CD4-positive, CD25-positive, alpha-beta regulatory T cell (primary cell): ENCODE results near the gene ARL13A. TPM values are rescaled to one million over a fixed set of nuclear protein-coding genes. Genes with fewer than 3 reads are reported as not detected.

Experiments
- ATAC-seq, 2 donors: fragments of 150-1000 bp; cut with Tn5 transposase; one replicate each; pipeline ENCODE4 v1.10.0; 2021; ENCODE audit warnings: low read depth in 2 of 2, moderate number of reproducible peaks in 2 of 2, moderate library complexity in 1 of 2
- DNase-seq, 3 donors: peaks; one replicate each; pipeline versions ENCODE4 v3.0.0 to v3.0.0-alpha.2; 2012 to 2022; ENCODE audit warnings: mixed read lengths in 1 of 3
- H3K27ac ChIP-seq: one replicate; pipeline ENCODE4 v1.7.0; 2013; ENCODE audit warnings: mild to moderate bottlenecking, low read length; ENCODE audit not compliant: insufficient read depth, poor library complexity, severe bottlenecking
- H3K27me3 ChIP-seq: one replicate; pipeline ENCODE4 v1.7.0; 2013; ENCODE audit warnings: low read length; ENCODE audit not compliant: control insufficient read depth, insufficient read depth
- H3K36me3 ChIP-seq: one replicate; pipeline ENCODE4 v1.7.0; 2013; ENCODE audit warnings: mild to moderate bottlenecking, low read length, moderate library complexity; ENCODE audit not compliant: control insufficient read depth, insufficient read depth
- H3K4me1 ChIP-seq: 2 replicates; pipeline ENCODE4 v1.7.0; 2013; ENCODE audit warnings: mild to moderate bottlenecking, low read length; ENCODE audit not compliant: insufficient read depth, control insufficient read depth, poor library complexity, severe bottlenecking
- H3K4me3 ChIP-seq: one replicate; pipeline ENCODE4 v1.7.0; 2013; ENCODE audit warnings: low read depth, mild to moderate bottlenecking, low read length, moderate library complexity
- H3K9me3 ChIP-seq, 2 experiments: 1 replicate in 1 of 2; 2 replicates in 1 of 2; pipeline ENCODE4 v1.7.0; 2013; ENCODE audit warnings: low read length in 2 of 2, mild to moderate bottlenecking in 1 of 2, moderate library complexity in 1 of 2; ENCODE audit not compliant: control insufficient read depth in 2 of 2
- H3K27ac Mint-ChIP-seq, 3 donors: one replicate each; pipeline ENCODE4 v1.8.0; 2020 to 2022; ENCODE audit warnings: mild to moderate bottlenecking in 3 of 3, mixed read lengths in 3 of 3, moderate library complexity in 2 of 3
- H3K27me3 Mint-ChIP-seq: one replicate; pipeline ENCODE4 v1.8.0; 2022; ENCODE audit warnings: mild to moderate bottlenecking, mixed read lengths
- H3K36me3 Mint-ChIP-seq: one replicate; pipeline ENCODE4 v1.8.0; 2020; ENCODE audit warnings: mixed read lengths
- H3K4me1 Mint-ChIP-seq, 4 donors: one replicate each; pipeline ENCODE4 v1.8.0; 2020 to 2022; ENCODE audit warnings: mixed read lengths in 4 of 4, mild to moderate bottlenecking in 1 of 4
- H3K4me3 Mint-ChIP-seq, 4 donors: one replicate each; pipeline ENCODE4 v1.8.0; 2020 to 2022; ENCODE audit warnings: mild to moderate bottlenecking in 4 of 4, mixed read lengths in 4 of 4, moderate library complexity in 3 of 4
- H3K9me3 Mint-ChIP-seq, 7 donors: one replicate each; pipeline ENCODE4 v1.8.0; 2020 to 2022; ENCODE audit warnings: mixed read lengths in 7 of 7, mild to moderate bottlenecking in 3 of 7, moderate library complexity in 2 of 7
- polyA plus RNA-seq, 4 donors: library from polyadenylated mRNA; unstranded; fragments of 300-500 nt; fragmentation: Illumina TruSeq; gene quantifications; one replicate each; pipeline ENCODE4 v1.2.3, GENCODE V29; 2021
- total RNA-seq: library from RNA; stranded (reverse); gene quantifications from one replicate; pipeline ENCODE4 v1.2.3, GENCODE V29; 2022

Gene ARL13A
- total and polyA plus RNA-seq, 5 donors from 2014 or later = not detected

DNA sequence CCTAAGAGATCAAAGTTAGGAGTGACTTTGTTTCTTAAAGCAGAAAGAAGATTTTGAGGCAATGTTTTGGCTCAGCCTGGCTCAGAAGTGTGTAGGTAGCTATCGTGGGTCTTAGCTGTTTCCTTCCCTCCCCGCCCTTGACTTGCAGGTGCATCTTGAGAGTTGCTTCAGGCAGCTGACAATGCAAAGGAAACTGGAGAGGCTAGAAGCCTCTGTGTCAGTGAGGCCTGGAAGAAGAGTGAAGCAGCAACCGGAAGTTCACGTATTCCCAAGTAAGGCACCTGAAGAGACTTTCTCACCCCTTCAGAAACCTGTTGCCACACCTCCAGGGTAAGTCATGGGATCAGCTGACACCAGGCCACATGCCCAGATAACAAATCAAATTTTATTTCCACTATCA is 30.2 kb upstream of the ARL13A start:
- Mint-ChIP-seq H3K27me3 (no peaks in the 10 kb centered on the region), H3K27ac (peak overlapping the region; percentile 22 to 50 (median 44)), H3K9me3 (peaks cover 0 to 2% (median 0%) of the 10 kb centered on the region in 7 donors), H3K4me1 (peaks cover 0 to 7% (median 0%) of the 10 kb centered on the region in 4 donors), H3K4me3 (no peak overlapping the region), H3K36me3 (no peaks in the 10 kb centered on the region)
- no peak for ATAC-seq
- Histone ChIP-seq H3K36me3 (no peaks in the 10 kb centered on the region), H3K4me1 (no peaks in the 10 kb centered on the region), H3K27ac (no peak overlapping the region), H3K27me3 (no peaks in the 10 kb centered on the region), H3K4me3 (no peak overlapping the region), H3K9me3 (no peaks in the 10 kb centered on the region)
- DNase-seq = peak in 1 of 3 donors; percentile 7

DNA sequence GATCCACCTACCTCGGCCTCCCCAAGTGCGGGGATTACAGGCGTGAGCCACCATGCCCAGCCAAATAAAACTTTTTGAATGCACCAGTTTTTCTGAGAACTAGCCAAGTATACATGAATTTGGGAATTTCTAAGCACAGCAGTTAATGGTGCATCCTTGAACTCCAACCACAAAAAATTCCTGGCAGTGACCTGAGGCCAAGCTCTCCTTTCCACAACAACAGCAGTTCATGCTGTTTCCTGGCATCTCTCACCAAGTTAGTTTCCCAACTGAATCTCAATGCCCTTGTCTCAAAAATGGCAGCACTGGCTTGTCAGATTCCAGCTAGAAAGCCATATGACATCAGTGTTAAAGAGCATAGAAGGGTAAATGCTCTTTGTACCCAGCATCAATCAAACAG is 24.9 kb upstream of the ARL13A start:
- DNase-seq (no peak), ATAC-seq (no peak)
- Histone ChIP-seq H3K27me3 (no peaks in the 10 kb centered on the region), H3K36me3 (no peaks in the 10 kb centered on the region), H3K4me3 (no peak overlapping the region), H3K4me1 (no peaks in the 10 kb centered on the region), H3K9me3 (no peaks in the 10 kb centered on the region), H3K27ac (no peak overlapping the region)
- Mint-ChIP-seq H3K4me3 (no peak overlapping the region), H3K27ac (no peak overlapping the region), H3K4me1 (peaks cover 0 to under 1% (median 0%) of the 10 kb centered on the region in 4 donors), H3K27me3 (no peaks in the 10 kb centered on the region), H3K9me3 (peaks cover 0 to 2% (median 0%) of the 10 kb centered on the region in 7 donors), H3K36me3 (no peaks in the 10 kb centered on the region)

DNA sequence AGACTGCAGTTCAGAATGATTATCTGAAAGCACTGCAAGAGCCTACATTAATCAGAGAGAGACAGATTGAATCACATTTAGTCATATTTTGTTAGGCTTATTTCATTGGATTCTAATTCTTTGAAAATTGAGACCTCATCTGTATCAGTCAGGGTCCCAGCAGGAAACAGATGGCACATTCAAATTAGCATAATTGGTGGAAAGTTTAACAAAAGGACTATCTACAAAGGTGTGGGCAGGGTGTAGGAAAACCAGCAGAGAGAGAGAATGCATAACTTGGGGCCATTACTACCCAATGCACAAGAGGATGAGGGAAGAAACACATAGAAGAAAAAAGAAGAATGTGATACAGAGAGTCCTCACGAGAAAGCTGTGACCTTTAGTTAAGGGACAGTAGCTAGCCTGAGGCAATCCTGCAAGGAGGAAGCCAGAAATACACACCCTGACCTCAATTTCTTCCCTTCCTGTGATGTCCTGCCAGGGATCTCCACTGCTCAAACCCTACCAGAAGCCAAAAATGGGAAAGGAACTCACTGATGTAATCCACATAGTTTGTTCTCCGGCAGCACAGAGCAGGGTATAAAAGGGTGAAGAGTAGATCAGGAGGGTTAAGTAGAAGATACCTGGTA is 23.1 kb upstream of the ARL13A start:
- Mint-ChIP-seq H3K4me1 (no peaks in the 10 kb centered on the region), H3K4me3 (no peak overlapping the region), H3K9me3 (peaks cover 0 to 2% (median 0%) of the 10 kb centered on the region in 7 donors), H3K27me3 (no peaks in the 10 kb centered on the region), H3K27ac (no peak overlapping the region), H3K36me3 (no peaks in the 10 kb centered on the region)
- Histone ChIP-seq H3K27me3 (no peaks in the 10 kb centered on the region), H3K27ac (no peak overlapping the region), H3K4me3 (no peak overlapping the region), H3K36me3 (no peaks in the 10 kb centered on the region), H3K9me3 (no peaks in the 10 kb centered on the region), H3K4me1 (no peaks in the 10 kb centered on the region)
- ATAC-seq (no peak), DNase-seq (no peak)

DNA sequence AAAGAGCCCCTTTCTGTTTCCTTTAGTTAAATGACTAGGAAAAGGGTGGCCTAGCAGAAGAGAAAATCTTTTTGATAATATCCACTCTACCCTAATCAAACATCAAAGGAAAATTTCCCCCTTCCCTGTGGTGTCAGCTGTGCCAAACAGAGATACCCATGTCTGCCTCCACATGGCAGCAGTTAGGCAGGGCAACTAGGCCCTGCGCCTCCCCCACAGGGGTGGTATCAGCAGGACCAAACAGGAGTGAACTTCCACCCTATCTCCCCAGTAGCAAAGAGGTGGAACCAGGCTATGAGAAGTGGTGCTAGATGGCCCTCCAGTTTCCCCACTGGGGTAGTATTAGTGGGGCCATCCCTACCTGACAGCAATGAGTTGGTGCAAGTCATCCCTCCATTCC is 21.0 kb upstream of the ARL13A start:
- ATAC-seq = no peak
- Mint-ChIP-seq H3K27me3 (no peaks in the 10 kb centered on the region), H3K27ac (no peak overlapping the region), H3K9me3 (peaks cover 0 to 2% (median 0%) of the 10 kb centered on the region in 7 donors), H3K4me3 (no peak overlapping the region), H3K4me1 (no peaks in the 10 kb centered on the region), H3K36me3 (no peaks in the 10 kb centered on the region)
- Histone ChIP-seq H3K4me1 (no peaks in the 10 kb centered on the region), H3K9me3 (no peaks in the 10 kb centered on the region), H3K4me3 (no peak overlapping the region), H3K36me3 (no peaks in the 10 kb centered on the region), H3K27ac (no peak overlapping the region), H3K27me3 (no peaks in the 10 kb centered on the region)
- no peak for DNase-seq

DNA sequence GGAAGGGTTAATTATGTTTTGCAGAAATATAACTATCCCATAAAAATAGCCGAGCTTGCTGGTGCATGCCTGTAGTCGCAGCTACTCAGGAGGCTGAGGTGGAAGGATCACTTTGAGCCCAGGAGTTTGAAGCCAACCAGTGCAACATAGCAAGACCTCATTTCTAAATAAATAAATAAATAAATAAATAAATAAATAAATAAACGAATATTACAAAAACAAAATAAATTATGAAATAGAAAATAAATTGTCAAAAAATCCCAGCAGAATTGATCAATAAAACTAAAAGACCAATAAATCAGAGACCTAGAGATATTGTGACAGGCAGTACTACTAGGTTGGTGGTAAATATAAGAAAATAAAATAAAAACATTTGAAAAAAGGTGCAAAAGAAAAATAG is 6.7 kb upstream of the ARL13A start:
- Mint-ChIP-seq H3K27ac (no peak overlapping the region), H3K9me3 (peaks cover 0 to 3% (median 0%) of the 10 kb centered on the region in 7 donors)

DNA sequence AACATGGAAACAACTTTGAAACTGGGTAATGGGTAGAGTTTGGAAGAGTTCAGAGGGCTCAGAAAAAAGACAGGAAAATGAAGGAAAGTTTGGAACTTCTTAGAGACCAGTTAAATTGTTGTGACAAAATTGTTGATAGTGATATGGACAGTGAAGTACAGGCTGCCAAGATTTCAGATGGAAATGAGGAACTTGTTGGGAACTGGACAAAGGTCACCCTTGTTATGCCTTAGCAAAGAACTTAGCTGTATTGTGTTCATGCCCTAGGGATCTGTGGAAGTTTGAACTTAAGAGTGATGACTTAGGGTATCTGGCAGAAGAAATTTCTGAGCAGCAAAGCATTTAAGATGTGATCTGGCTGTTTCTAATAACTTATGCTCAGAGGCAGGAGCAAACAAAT is 5.1 kb upstream of the ARL13A start:
- Histone ChIP-seq H3K4me1 (no peaks in the 10 kb centered on the region), H3K4me3 (no peak overlapping the region), H3K9me3 (no peaks in the 10 kb centered on the region), H3K27ac (no peak overlapping the region), H3K27me3 (no peaks in the 10 kb centered on the region), H3K36me3 (no peaks in the 10 kb centered on the region)
- H3K36me3 Mint-ChIP-seq = peaks cover 4% of the 10 kb centered on the region
- no peak overlapping the region for H3K27ac Mint-ChIP-seq
- DNase-seq (no peak), ATAC-seq (no peak)
- H3K4me1 Mint-ChIP-seq = no peaks in the 10 kb centered on the region
- H3K9me3 Mint-ChIP-seq = peaks cover 0 to 3% (median 0%) of the 10 kb centered on the region in 7 donors
- H3K4me3 Mint-ChIP-seq = no peak overlapping the region
- H3K27me3 Mint-ChIP-seq = no peaks in the 10 kb centered on the region

More for the DNA sequence above, 6.7 kb upstream of the ARL13A start:
- ATAC-seq (no peak), DNase-seq (no peak)
- Histone ChIP-seq H3K9me3 (no peaks in the 10 kb centered on the region), H3K27me3 (no peaks in the 10 kb centered on the region), H3K4me1 (no peaks in the 10 kb centered on the region), H3K36me3 (no peaks in the 10 kb centered on the region), H3K4me3 (no peak overlapping the region), H3K27ac (no peak overlapping the region)
- no peak overlapping the region for H3K4me3 Mint-ChIP-seq
- no peaks in the 10 kb centered on the region for H3K4me1 Mint-ChIP-seq
- H3K36me3 Mint-ChIP-seq = no peaks in the 10 kb centered on the region
- H3K27me3 Mint-ChIP-seq = no peaks in the 10 kb centered on the region

DNA sequence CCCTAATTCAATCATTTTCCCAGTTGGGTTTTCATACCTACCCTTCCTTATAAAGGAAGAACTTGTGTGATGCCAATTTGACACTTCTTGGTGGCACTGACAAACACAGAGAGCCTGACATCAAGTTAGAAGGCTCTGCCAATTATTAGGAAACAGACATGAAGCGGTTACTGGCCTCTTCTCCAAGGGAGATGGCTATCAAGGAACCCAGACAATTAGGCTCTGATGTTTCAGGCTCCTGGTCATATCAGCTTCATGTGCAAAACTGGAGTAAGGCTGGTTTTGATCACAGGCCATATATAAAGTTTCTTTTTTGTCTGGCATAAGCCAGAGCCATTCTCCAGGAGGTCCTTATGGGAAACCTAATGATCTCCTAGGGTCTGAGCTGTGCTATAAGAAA is 428 bp downstream of the ARL13A start:
- H3K4me3 ChIP-seq = no peak overlapping the region
- Mint-ChIP-seq H3K27ac (no peak overlapping the region), H3K36me3 (peaks cover 6% of the 10 kb centered on the region), H3K4me1 (no peaks in the 10 kb centered on the region), H3K9me3 (peaks cover 0 to 5% (median 0%) of the 10 kb centered on the region in 7 donors), H3K4me3 (no peak overlapping the region), H3K27me3 (no peaks in the 10 kb centered on the region)
- no peaks in the 10 kb centered on the region for H3K4me1 ChIP-seq
- no peak for DNase-seq
- ATAC-seq = no peak
- no peak overlapping the region for H3K27ac ChIP-seq
- no peaks in the 10 kb centered on the region for H3K27me3 ChIP-seq
- no peaks in the 10 kb centered on the region for H3K9me3 ChIP-seq
- H3K36me3 ChIP-seq = no peaks in the 10 kb centered on the region

DNA sequence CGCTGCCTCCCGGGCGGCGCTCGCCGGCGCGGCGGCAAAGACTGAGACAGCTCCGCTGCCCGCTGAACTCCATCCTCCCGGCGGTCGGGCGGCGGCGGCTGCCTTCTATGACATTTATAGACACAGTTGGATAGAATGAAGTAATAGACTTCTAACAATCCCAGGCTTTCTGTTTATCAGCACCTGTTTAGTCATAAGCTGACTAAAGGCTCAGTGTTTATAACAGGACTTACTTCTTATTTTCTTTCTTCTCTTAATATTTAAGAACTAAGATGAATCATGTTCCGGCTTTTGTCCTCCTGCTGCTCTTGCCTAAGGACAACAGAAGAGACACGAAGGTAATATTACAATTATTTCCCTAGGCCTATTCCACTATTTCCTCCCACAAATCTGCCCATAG is 3.9 kb downstream of the ARL13A start:
- DNase-seq = no peak
- Mint-ChIP-seq H3K36me3 (peaks cover 5% of the 10 kb centered on the region), H3K9me3 (peaks cover 0 to 3% (median 0%) of the 10 kb centered on the region in 7 donors), H3K27me3 (no peaks in the 10 kb centered on the region), H3K27ac (no peak overlapping the region), H3K4me1 (no peaks in the 10 kb centered on the region), H3K4me3 (no peak overlapping the region)
- Histone ChIP-seq H3K27ac (no peak overlapping the region), H3K4me1 (no peaks in the 10 kb centered on the region), H3K36me3 (no peaks in the 10 kb centered on the region), H3K4me3 (no peak overlapping the region), H3K9me3 (no peaks in the 10 kb centered on the region), H3K27me3 (no peaks in the 10 kb centered on the region)
- no peak for ATAC-seq
